ENCODE measurements around the gene CREM.

The CREM gene

DNA sequence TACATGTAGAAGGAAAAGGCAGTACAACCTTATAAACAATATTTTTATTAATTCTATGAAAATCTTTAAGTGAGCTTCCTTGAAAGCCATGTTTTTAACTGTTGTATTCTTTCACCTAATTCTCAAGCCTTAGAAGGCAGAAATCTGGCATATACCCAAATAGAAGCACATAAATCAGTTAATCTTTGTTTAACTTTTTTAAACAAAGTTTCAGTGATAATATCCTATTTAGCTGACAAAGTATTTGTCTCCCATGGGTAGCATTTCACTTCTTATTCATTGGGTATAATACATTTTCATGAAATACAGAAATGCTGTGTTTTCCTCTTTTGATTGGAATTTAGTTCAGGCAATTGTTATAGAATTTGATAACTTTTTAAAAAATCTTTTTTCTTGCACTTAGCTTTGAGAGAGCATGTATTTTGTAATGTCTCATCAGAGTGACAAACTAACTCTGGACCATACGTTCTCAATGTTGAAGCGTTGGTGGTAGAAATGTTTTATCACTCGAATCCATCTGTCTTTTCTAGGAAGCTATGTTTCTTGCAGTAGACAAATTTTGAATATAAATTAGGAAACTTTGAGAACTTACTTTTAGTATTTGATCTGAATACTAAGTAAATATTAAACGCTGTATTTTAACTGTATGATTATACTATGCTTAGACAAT lies 78.1 kb downstream of the CREM start:
- TF ChIP-seq CTCF (IDR thresholded peaks at IDR 0.05; ENCODE audit: insufficient read depth, low read length, poor library complexity, severe bottlenecking) = no peak
- H3K36me3 ChIP-seq (ENCODE audit: control insufficient read depth, insufficient read depth, low read length) = no peaks in the 10 kb centered on the region; the same call in 1 of the 2 replicates

DNA sequence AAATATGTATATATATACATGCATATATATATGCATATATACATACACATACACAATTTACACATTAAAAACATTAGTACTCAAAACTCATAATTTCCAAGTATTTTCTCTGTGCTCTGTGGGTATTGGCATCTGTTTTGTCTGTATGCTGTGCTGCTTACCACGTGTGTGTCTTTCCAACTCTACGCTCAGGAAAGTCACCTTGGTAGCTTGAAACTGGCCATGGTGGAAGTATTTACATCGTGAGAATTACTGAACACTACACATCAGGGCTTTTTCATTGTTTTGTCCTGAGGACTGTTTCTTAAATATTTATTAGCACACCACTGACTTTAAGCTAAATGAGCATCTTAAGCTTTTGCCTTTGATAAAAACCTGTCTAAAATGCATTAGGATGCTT lies 79.6 kb downstream of the CREM start:
- DNase-seq (ENCODE audit: extremely low read depth, insufficient read length) = no peak
- Histone ChIP-seq H3K4me3 (replicated peaks; ENCODE audit: low read depth, low read length) (no peak overlapping the region), H3K27me3 (replicated peaks; ENCODE audit: control insufficient read depth, insufficient read depth, low read length) (no peaks in the 10 kb centered on the region), H3K36me3 (ENCODE audit: control insufficient read depth, insufficient read depth, low read length) (peaks cover 1% of the 10 kb centered on the region)
- TF ChIP-seq CTCF (IDR thresholded peaks at IDR 0.05; ENCODE audit: insufficient read depth, low read length, poor library complexity, severe bottlenecking) = no peak

More for the DNA sequence above, 78.1 kb downstream of the CREM start:
- Histone ChIP-seq H3K4me3 (replicated peaks; ENCODE audit: low read depth, low read length) (no peak overlapping the region), H3K27me3 (replicated peaks; ENCODE audit: control insufficient read depth, insufficient read depth, low read length) (no peaks in the 10 kb centered on the region)
- no peak for DNase-seq (ENCODE audit: extremely low read depth, insufficient read length)

- DNase-seq (ENCODE audit: extremely low read depth, insufficient read length) = peak; percentile 46
- H3K4me3 ChIP-seq (replicated peaks; ENCODE audit: low read depth, low read length) = no peak overlapping the region
- no peak for TF ChIP-seq CTCF (IDR thresholded peaks at IDR 0.05; ENCODE audit: insufficient read depth, low read length, poor library complexity, severe bottlenecking)
- peaks cover 1% of the 10 kb centered on the region for H3K36me3 ChIP-seq (ENCODE audit: control insufficient read depth, insufficient read depth, low read length)
- no peaks in the 10 kb centered on the region for H3K27me3 ChIP-seq (replicated peaks; ENCODE audit: control insufficient read depth, insufficient read depth, low read length)
Measured at GRCh38 chr10:35208536-35208935, 81.9 kb downstream of the CREM start.

- DNase-seq (ENCODE audit: extremely low read depth, insufficient read length) = no peak
- no peak overlapping the region for H3K4me3 ChIP-seq (replicated peaks; ENCODE audit: low read depth, low read length)
- H3K27me3 ChIP-seq (replicated peaks; ENCODE audit: control insufficient read depth, insufficient read depth, low read length) = no peaks in the 10 kb centered on the region
- H3K36me3 ChIP-seq (ENCODE audit: control insufficient read depth, insufficient read depth, low read length) = peaks cover 1% of the 10 kb centered on the region
- no peak for TF ChIP-seq CTCF (IDR thresholded peaks at IDR 0.05; ENCODE audit: insufficient read depth, low read length, poor library complexity, severe bottlenecking)
Measured at GRCh38 chr10:35208949-35209613, 82.4 kb downstream of the CREM start.

- no peaks in the 10 kb centered on the region for H3K27me3 ChIP-seq (replicated peaks; ENCODE audit: control insufficient read depth, insufficient read depth, low read length)
- H3K4me3 ChIP-seq (replicated peaks; ENCODE audit: low read depth, low read length) = no peak overlapping the region
- no peak for TF ChIP-seq CTCF (IDR thresholded peaks at IDR 0.05; ENCODE audit: insufficient read depth, low read length, poor library complexity, severe bottlenecking)
- no peak for DNase-seq (ENCODE audit: extremely low read depth, insufficient read length)
- H3K36me3 ChIP-seq (ENCODE audit: control insufficient read depth, insufficient read depth, low read length) = peaks cover 1% of the 10 kb centered on the region
Measured at GRCh38 chr10:35210961-35211360, 84.3 kb downstream of the CREM start.
